K562 (cell line): ENCODE results near the gene PPCDC. TPM values are rescaled to one million over a fixed set of nuclear protein-coding genes. Genes with fewer than 3 reads are reported as not detected.
A peak's percentile ranks its signal among the peaks of the same experiment; 100 is the strongest.

Experiments used
- ATAC-seq: fragments of 200-7000 bp; cut with Tn5 transposase; 3 replicates; pipeline ENCODE4 v1.9.1; 2020; ENCODE audit warnings: moderate library complexity
- BruUV-seq: library from RNA; stranded (reverse); fragments of 400-500 nt; replicated peaks from 2 replicates; lab custom pipeline; 2021; lab: Mats Ljungman, UMichigan
- CTCF ChIA-PET: fragments of 300-600 bp; formaldehyde crosslinking; extraction: SDS; loops from one replicate; lab custom pipeline; 2021; ENCODE audit warnings: low intra/inter-chr PET ratio; lab: Yijun Ruan, JAX
- POLR2A ChIA-PET: fragments of 300-600, 350-650 bp; sonication (Branson Sonifier 250); formaldehyde crosslinking; extraction: SDS; loops from one replicate; lab custom pipeline; 2021; ENCODE audit warnings: antibody characterized with exemption, inconsistent platforms; lab: Yijun Ruan, JAX
- DNase-seq, 4 experiments: peaks; one replicate each; pipeline versions ENCODE4 v3.0.0 to v3.0.0-alpha.2; 2011 to 2018; ENCODE audit warnings: low spot score in 3 of 4, mixed read lengths in 3 of 4; ENCODE audit errors: extremely low read depth in 1 of 4
- FAIRE-seq: peaks from 2 replicates; lab custom pipeline; 2011; peaks lifted over from hg19 to GRCh38; lab: Jason Lieb, UNC
- H2AFZ ChIP-seq: 2 replicates; pipeline ENCODE4 v1.6.0; 2011; ENCODE audit warnings: low read depth, low read length, control low read depth, inconsistent platforms
- H3K27ac ChIP-seq: fragments of 200-600 bp; 3 replicates; pipeline ENCODE4 v1.8.0; 2011; ENCODE audit warnings: low read depth, mild to moderate bottlenecking, control low read depth, inconsistent platforms, low read length, moderate library complexity, mixed read lengths; ENCODE audit errors: extremely low read depth
- H3K27me3 ChIP-seq, 2 experiments: fragments of 300-600 bp in 1 of 2; 2 replicates in 1 of 2; 3 replicates in 1 of 2; pipeline versions ENCODE4 v1.6.0 to v1.8.0; 2011; ENCODE audit warnings: inconsistent platforms in 2 of 2, low read length in 2 of 2, mild to moderate bottlenecking in 1 of 2, mixed read lengths in 1 of 2, moderate library complexity in 1 of 2; ENCODE audit not compliant: control insufficient read depth in 2 of 2, insufficient read depth in 2 of 2
- H3K36me3 ChIP-seq: fragments of 300-600 bp; 3 replicates; pipeline ENCODE4 v1.8.0; 2011; ENCODE audit warnings: mild to moderate bottlenecking, low read length, inconsistent platforms; ENCODE audit not compliant: control insufficient read depth, insufficient read depth
- H3K4me1 ChIP-seq, 2 experiments: fragments of 200-600 bp in 1 of 2; replicated peaks in 1 of 2; 2 replicates in 1 of 2; 3 replicates in 1 of 2; pipeline versions ENCODE4 v1.5.1 to v1.8.0; 2011; ENCODE audit warnings: inconsistent platforms in 2 of 2, low read length in 2 of 2, mild to moderate bottlenecking in 1 of 2, mixed read lengths in 1 of 2, moderate library complexity in 1 of 2; ENCODE audit not compliant: control insufficient read depth in 2 of 2, insufficient read depth in 2 of 2
- H3K4me2 ChIP-seq: 2 replicates; pipeline ENCODE4 v1.6.1; 2011; ENCODE audit warnings: low read length, control low read depth, inconsistent platforms, mixed read lengths; ENCODE audit not compliant: insufficient read depth
- H3K4me3 ChIP-seq: fragments of 200-600 bp; sonication (generic), shearing (Covaris generic); 2 replicates; pipeline ENCODE4 v1.5.1; 2016; ENCODE audit warnings: control low read depth, inconsistent platforms
- H3K79me2 ChIP-seq: fragments of 200-600 bp; 3 replicates; pipeline ENCODE4 v1.8.0; 2011; ENCODE audit warnings: low read length, inconsistent platforms; ENCODE audit not compliant: control insufficient read depth, insufficient read depth
- H3K9ac ChIP-seq, 2 experiments: 2 replicates each; pipeline versions ENCODE4 v1.6.0 to v1.6.1; 2011; ENCODE audit warnings: low read depth in 2 of 2, low read length in 2 of 2, control low read depth in 1 of 2, inconsistent platforms in 1 of 2, mild to moderate bottlenecking in 1 of 2, mixed read lengths in 1 of 2; ENCODE audit not compliant: insufficient read depth in 1 of 2
- H3K9me1 ChIP-seq: one replicate; pipeline ENCODE4 v1.6.0; 2011; ENCODE audit warnings: inconsistent platforms, mild to moderate bottlenecking, low read length, moderate library complexity; ENCODE audit not compliant: control insufficient read depth, insufficient read depth
- H3K9me3 ChIP-seq: replicated peaks from 2 replicates; pipeline ENCODE4 v1.5.1; 2011; ENCODE audit warnings: low read depth, low read length, inconsistent platforms; ENCODE audit not compliant: control insufficient read depth, insufficient read depth
- H4K20me1 ChIP-seq: replicated peaks from 2 replicates; pipeline ENCODE4 v1.6.1; 2011; ENCODE audit warnings: low read length, inconsistent platforms, mixed read lengths; ENCODE audit not compliant: control insufficient read depth, insufficient read depth
- WGBS: fragments of 100-300 bp; shearing (Covaris generic); methylation state at CpG from one replicate; pipeline ENCODE4 v1.1.6; 2016; ENCODE audit warnings: low coverage, mixed read lengths; ENCODE audit not compliant: insufficient coverage; ENCODE audit errors: missing lambda C conversion rate; 5-methylcytosine and 5-hydroxymethylcytosine counted together
- in situ Hi-C: fragments of 300-500 bp; cut with MboI; formaldehyde crosslinking; loops from 4 replicates; pipeline ENCODE4 v1.15.0; 2018; ENCODE audit warnings: inconsistent platforms, mixed read lengths
- intact Hi-C: fragments of 100-400 bp; cut with micrococcal nuclease; formaldehyde crosslinking; loops from 2 replicates; pipeline ENCODE4 v1.14.2; 2022
- polyA plus RNA-seq, 8 experiments: library from polyadenylated mRNA; depleted of rRNA in 4 of 8; stranded (reverse) in 5 of 8; unstranded in 3 of 8; fragments of >200 nt; fragmentation: Nextera tagmentation in 2 of 8; fragmentation: Illumina TruSeq in 1 of 8; extraction: Ambion mirVana in 2 of 8; extraction: Trizol in 1 of 8; gene quantifications; 2 replicates each; pipeline versions ENCODE4 v1.2.1 to v1.2.3, GENCODE V29; 2011 to 2014; ENCODE audit warnings: inconsistent platforms in 1 of 8, missing spikeins in 1 of 8
- total RNA-seq, 7 experiments: library from RNA; depleted of rRNA in 6 of 7; stranded (reverse); fragments of >200 nt in 6 of 7; fragmentation: Illumina TruSeq in 2 of 7; extraction: Trizol in 2 of 7; gene quantifications; 2 replicates each; pipeline versions ENCODE4 v1.2.1 to v1.2.3, GENCODE V29; 2011 to 2021; ENCODE audit warnings: low replicate concordance in 1 of 7
- TF ChIP-seq, protein P1 (sequence below): fragments of 450-650 bp; IDR thresholded peaks from 2 replicates; pipeline ENCODE4 v1.6.1; 2017; ENCODE audit warnings: antibody characterized with exemption
- TF ChIP-seq, protein P2 (sequence below), 2 experiments: fragments of 450-650 bp in 1 of 2; sonication (generic) in 1 of 2; formaldehyde crosslinking in 1 of 2; IDR thresholded peaks in 1 of 2; conservative IDR thresholded peaks in 1 of 2; 2 replicates each; pipeline versions ENCODE4 v1.6.1 to v1.8.1; 2016 to 2023; ENCODE audit warnings: mild to moderate bottlenecking in 2 of 2, moderate library complexity in 2 of 2, inconsistent platforms in 1 of 2, missing genetic modification reagents in 1 of 2

PPCDC gene
- total and polyA plus RNA-seq, 9 of the 15 experiments (the other 6 are each of a cell fraction or from before 2014, with no cell fraction given): 10.9 to 53.6 (median 16.7) TPM

DNA sequence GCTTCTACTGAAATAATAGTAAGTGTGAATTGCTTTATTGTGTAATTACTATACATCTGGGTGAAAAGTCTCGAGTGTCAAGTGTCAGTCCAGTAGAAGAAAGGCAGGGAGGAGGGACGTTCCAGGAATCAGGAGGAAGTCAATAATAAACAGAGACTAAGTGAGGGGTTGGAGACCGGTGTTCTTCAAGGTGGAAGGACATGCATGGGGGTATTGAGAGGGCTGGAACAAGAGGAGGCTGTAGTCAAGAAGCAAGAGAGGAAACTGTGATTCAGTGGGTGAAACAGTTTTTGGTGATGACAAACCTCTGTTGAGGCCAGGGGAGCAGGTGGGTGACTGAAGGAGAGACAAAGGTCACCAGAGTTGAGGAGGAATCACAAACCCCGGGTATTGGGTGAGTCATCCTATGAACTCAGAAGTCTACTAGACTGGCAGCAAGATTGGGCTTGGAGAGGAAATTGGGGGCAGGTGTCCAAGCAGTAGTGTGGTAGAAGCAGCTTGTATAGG is 39.6 kb upstream of the PPCDC start:
- H3K9ac ChIP-seq: no peak overlapping the region
- H4K20me1 ChIP-seq: no peaks in the 10 kb centered on the region; the same call in 1 of the 2 replicates
- H2AFZ ChIP-seq: no peak overlapping the region
- H3K79me2 ChIP-seq: no peaks in the 10 kb centered on the region
- in situ Hi-C loops: no loop called here
- H3K9me1 ChIP-seq: no peaks in the 10 kb centered on the region
- no peaks in the 10 kb centered on the region; the same call in 1 of the 2 replicates for H3K9me3 ChIP-seq
- DNase-seq (peak in 1 of 4 experiments; percentile 9), ATAC-seq (no peak), FAIRE-seq (no peak)
- H3K36me3 ChIP-seq: no peaks in the 10 kb centered on the region
- H3K27me3 ChIP-seq: peaks cover 20 to 44% of the 10 kb centered on the region in 2 experiments
- BruUV-seq: no TSS peak
- no peak overlapping the region for H3K4me2 ChIP-seq
- no peak overlapping the region for H3K27ac ChIP-seq
- H3K4me3 ChIP-seq: no peak overlapping the region
- 0% methylated on average over 4 of the region's 4 CpGs for WGBS
- TF ChIP-seq, protein P1, sequence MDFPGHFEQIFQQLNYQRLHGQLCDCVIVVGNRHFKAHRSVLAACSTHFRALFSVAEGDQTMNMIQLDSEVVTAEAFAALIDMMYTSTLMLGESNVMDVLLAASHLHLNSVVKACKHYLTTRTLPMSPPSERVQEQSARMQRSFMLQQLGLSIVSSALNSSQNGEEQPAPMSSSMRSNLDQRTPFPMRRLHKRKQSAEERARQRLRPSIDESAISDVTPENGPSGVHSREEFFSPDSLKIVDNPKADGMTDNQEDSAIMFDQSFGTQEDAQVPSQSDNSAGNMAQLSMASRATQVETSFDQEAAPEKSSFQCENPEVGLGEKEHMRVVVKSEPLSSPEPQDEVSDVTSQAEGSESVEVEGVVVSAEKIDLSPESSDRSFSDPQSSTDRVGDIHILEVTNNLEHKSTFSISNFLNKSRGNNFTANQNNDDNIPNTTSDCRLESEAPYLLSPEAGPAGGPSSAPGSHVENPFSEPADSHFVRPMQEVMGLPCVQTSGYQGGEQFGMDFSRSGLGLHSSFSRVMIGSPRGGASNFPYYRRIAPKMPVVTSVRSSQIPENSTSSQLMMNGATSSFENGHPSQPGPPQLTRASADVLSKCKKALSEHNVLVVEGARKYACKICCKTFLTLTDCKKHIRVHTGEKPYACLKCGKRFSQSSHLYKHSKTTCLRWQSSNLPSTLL: no peak
- TF ChIP-seq, protein P2, sequence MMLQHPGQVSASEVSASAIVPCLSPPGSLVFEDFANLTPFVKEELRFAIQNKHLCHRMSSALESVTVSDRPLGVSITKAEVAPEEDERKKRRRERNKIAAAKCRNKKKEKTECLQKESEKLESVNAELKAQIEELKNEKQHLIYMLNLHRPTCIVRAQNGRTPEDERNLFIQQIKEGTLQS (IDR thresholded peaks at IDR 0.05): peak; percentile 45; the same call in 1 of the 2 replicates
- TF ChIP-seq, protein P2 (CRISPR knock-in tag; conservative IDR thresholded peaks at IDR 0.05): no peak
- no peaks in the 10 kb centered on the region for H3K4me1 ChIP-seq
- ChIA-PET POLR2A (interaction anchor here (0.7 kb wide), 1 partner anchor 220 kb away, joined by 3 read pairs; no protein-coding TSS in a partner anchor), CTCF (no interaction called here)
- intact Hi-C loops: no loop called here
